22Rv1 (cell line): ENCODE results near the gene MRPL33.
"Not testable (repeated sequence)": the region's sequence is repeated elsewhere in the genome, so short reads cannot be mapped to it uniquely, and the experiment has no call there.

Experiments used
- H3K27ac ChIP-seq: fragments of 450-650 bp; 2 replicates; pipeline ENCODE4 v1.5.1; 2017
- ZFX ChIP-seq: fragments of 450-650 bp; IDR thresholded peaks from 2 replicates; pipeline ENCODE4 v1.6.1; 2017; ENCODE audit warnings: antibody characterized with exemption, borderline replicate concordance
- TF ChIP-seq, protein P1 (sequence below): fragments of 450-650 bp; IDR thresholded peaks from 2 replicates; pipeline ENCODE4 v1.5.1; 2017; ENCODE audit warnings: mild to moderate bottlenecking

MRPL33 gene

DNA sequence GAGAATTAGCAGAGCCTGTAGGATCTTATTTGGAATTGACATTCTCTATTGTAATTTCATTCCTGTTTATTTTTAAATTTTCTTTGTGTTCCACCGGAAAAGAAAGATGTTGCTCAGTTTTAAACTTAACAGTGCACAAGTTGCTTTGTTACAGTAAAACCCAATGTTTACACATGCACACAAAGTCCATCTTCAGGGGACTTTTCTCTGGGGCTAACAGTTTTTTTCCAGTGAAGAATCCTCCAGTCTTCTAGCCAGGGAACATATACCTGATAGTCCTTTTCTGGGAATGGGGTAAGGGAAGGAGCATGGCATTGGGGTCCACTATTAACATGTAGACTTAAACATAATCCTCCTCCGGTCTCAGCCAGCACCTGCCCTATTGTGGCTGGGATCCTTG lies 25.2 kb upstream of the MRPL33 start:
- no peak overlapping the region for H3K27ac ChIP-seq
- TF ChIP-seq, protein P1, sequence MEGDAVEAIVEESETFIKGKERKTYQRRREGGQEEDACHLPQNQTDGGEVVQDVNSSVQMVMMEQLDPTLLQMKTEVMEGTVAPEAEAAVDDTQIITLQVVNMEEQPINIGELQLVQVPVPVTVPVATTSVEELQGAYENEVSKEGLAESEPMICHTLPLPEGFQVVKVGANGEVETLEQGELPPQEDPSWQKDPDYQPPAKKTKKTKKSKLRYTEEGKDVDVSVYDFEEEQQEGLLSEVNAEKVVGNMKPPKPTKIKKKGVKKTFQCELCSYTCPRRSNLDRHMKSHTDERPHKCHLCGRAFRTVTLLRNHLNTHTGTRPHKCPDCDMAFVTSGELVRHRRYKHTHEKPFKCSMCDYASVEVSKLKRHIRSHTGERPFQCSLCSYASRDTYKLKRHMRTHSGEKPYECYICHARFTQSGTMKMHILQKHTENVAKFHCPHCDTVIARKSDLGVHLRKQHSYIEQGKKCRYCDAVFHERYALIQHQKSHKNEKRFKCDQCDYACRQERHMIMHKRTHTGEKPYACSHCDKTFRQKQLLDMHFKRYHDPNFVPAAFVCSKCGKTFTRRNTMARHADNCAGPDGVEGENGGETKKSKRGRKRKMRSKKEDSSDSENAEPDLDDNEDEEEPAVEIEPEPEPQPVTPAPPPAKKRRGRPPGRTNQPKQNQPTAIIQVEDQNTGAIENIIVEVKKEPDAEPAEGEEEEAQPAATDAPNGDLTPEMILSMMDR = no peak
- TF ChIP-seq ZFX = no peak

DNA sequence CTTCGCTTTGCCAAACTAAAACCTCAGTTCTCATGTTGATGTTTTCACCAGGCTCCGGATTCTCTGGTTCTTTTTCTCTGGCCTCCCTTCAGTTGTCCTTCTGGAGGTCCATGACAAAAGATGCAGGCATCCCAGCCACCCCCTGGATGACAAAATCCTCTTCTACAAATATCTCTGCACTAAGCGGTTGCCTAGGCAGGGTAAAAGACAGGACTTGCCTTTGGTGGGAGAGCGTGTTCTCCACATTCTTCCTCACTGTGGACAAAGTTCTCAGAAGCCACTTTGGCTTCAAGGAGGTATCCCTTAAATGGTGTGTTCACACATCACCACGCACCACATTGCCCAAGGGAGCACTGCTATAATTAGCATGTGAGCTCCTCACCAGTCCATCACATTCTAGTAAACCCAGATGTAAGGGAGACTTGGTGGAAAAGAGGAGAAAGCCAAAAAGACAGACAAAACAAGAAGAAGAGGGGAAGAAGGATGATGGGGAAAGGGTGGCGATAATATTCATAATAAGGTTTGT lies 23.6 kb upstream of the MRPL33 start:
- TF ChIP-seq ZFX = no peak
- TF ChIP-seq, protein P1 = no peak

DNA sequence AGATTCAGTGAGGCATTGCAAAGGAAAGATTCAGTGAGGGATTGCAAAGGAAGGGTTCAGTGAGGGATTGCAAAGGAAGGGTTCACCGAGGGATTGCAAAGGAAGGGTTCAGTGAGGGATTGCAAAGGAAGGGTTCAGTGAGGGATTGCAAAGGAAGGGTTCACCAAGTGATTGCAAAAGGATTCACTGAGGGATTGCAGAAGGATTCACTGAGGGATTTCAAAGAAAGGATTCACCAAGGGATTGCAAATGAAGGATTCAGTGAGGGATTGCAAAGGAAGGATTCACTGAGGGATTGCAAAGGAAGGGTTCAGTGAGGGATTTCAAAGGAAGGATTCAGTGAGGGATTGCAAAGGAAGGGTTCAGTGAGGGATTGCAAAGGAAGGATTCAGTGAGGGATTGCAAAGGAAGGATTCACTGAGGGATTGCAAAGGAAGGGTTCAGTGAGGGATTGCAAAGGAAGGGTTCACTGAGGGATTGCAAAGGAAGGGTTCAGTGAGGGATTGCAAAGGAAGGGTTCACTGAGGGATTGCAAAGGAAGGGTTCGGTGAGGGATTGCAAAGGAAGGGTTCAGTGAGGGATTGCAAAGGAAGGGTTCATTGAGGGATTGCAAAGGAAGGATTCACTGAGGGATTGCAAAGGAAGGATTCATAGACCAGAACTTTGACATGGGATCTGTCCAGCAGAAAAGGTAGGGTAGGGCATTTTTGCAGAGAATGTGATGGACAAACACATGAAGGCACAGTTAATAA lies 22.5 kb upstream of the MRPL33 start:
- H3K27ac ChIP-seq = not testable (repeated sequence)

More for the DNA sequence above, 23.6 kb upstream of the MRPL33 start:
- H3K27ac ChIP-seq = no peak overlapping the region

DNA sequence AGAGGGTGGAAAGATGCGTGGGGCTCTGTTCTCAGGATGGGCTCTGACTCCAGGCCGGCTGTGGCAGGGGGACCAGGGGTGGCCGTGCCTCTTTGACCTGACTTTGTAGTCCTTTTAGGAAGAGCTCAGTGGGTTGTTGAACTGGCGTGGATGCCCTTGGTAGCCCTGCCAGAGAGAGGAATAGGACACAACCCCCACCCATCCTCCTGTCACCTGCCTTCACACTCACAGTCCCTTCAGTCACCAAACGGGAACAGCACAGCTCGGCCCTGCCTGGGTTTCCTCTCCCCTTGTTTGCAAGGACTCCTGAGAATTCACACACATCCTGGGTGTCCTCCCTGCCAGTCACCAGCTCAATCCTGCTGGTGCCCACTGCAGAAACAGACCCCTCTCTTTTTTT lies 20.1 kb upstream of the MRPL33 start:
- no peak for TF ChIP-seq ZFX
- TF ChIP-seq, protein P1 = no peak
- no peak overlapping the region for H3K27ac ChIP-seq

DNA sequence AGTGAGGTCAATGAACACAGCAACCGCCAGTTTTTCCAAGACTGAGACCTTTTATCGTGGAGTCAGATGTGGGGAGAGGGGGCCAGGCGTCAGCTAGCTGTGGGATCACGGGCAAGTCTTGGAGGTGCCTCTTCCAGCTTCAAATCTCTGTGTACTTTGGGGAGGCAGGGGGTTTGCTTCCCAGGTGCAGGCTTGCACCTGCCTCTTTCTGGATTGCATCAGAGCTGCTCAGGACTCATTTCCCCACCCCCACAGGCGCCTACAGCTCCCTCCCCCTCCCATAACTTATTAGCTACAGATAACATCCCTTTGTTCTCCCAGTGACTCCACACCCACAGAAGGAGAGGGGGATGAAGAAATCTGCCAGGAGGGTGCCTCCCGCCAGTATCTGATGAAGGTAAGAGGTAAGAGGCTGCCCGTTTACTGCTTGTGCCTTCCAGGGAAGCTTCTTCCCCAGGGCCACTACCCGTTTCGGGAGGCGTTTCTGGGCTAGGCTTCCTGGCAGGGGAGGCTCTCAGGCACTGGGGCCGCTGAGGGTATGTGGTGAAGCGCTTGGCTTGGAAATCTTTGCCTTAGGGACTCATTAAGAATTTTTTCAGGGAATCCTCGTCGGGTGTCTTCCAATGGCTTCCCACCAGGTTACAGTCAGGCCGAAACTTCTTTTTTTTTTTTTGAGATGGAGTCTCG lies 18.8 kb upstream of the MRPL33 start:
- no peak for TF ChIP-seq ZFX
- TF ChIP-seq, protein P1 = no peak
- no peak overlapping the region for H3K27ac ChIP-seq

DNA sequence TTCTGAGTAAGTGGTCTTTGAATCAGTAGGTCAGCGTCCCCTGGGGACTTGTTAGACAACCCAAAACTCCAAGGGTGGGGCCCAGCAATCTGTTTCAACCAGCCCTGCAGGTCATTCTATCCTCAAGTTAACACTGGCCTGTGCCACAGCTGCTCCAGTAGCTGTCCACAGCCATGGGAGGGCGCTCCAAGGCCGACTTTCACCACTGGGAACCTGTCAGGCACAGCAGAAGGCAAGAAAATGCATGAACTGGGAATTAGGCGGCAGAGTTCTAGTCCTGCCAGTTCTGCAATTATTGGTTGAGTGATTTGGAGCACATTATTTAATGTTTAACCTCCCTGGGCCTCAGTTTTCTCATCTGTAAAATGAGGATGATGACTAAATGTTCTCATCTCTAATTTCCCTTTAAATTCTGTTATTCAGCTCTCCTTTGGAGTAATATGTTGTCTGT lies 17.4 kb upstream of the MRPL33 start:
- TF ChIP-seq, protein P1 = peak; percentile 87
- TF ChIP-seq ZFX = no peak
- H3K27ac ChIP-seq = no peak overlapping the region

DNA sequence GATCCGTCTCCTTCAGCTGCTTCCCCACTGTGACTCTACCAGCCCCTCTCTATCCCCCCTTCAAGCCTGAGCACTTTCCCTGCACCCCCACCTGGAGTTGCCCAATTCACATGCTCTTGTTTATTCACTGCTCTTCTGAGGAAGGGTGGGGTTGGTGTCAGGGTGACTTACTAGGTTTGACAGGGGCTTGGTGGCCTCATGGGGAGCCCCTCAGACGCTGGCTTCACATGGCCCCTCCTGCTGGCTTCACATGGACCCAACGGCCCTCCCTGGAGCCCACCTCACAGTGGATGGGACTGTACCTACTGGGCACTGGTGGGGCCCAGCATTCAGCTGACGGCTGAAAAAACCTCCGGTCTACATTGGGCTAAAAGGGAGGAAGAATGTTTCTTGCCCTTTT lies 16.7 kb upstream of the MRPL33 start:
- no peak for TF ChIP-seq ZFX
- TF ChIP-seq, protein P1 = no peak
- H3K27ac ChIP-seq = no peak overlapping the region
